Astrocyte of the hippocampus (primary cell): ENCODE measurements around the gene TSTD1.
"Not testable (repeated sequence)": the region's sequence is repeated elsewhere in the genome, so short reads cannot be mapped to it uniquely, and the experiment has no call there.

ENCODE experiments used
- DNase-seq: peaks from one replicate; pipeline ENCODE4 v3.0.0; 2011; ENCODE audit warnings: low read depth, low spot score

Gene TSTD1

DNA sequence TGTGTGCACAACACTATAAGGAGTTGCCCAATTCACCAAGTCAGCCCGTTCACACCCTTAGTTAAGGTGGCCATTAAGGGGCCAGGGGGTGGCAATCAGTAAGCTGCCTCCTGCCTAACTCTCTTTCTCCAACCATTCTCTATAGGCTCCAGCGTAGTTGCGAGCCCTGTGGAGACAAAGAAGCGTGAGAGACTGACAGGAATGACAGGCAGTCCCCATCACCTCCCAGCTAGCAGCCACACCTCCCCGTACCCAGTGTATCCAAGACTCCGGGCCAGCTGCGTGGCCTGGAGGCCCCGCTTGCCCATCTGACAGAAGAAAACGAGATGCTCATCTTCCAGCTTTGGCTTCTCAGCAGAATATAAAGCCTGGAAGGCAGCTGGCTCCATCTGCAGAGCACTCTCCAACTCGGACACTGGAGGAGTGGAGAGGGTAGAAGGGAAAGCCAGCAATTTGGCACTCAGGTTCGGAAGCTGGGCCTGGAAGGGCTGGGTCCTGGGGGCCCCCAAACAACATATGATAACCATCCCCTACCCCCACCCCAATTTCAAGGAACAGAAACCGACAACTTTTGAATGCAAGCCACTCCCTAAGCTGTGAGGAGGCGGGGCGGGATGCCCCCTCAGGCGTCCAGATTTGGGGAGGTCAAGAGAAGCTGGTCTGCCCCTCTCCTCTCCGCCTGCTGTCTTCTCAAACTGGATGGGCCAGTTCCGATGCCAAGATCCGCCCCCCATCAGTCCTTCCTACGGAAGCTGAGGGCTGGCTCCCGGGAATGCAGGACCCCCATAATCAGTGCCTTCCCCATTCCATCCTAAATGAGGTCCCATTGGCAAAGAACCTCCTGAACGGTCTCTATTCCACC is 872 bp downstream of the TSTD1 start:
- DNase-seq: no peak

GRCh38 chr1:161033751-161034150 is 5.0 kb downstream of the TSTD1 start:
- DNase-seq: no peak

GRCh38 chr1:161032409-161032808 is 6.4 kb downstream of the TSTD1 start:
- DNase-seq: no peak

DNA sequence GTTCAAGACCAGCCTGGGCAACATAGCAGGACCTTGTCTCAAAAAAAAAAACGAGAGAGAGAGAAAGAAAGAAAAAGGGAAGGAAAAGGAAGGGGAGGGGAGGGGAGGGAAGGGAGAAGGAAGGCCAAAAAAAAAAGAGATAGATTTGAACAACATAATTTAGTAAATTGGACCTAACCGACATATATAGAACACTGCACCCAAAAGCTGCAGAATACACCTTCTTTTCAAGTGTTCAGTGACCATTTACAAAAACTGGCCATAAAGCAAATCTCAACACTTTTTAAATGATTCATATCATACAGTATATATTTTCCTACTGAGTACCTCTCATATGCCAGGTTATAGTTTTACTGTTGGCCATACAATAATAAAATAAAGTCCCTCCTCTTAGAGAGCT is 6.9 kb downstream of the TSTD1 start:
- DNase-seq: no peak

- not testable (repeated sequence) for DNase-seq
Observed at GRCh38 chr1:161029466-161029865, 9.3 kb downstream of the TSTD1 start.

DNA sequence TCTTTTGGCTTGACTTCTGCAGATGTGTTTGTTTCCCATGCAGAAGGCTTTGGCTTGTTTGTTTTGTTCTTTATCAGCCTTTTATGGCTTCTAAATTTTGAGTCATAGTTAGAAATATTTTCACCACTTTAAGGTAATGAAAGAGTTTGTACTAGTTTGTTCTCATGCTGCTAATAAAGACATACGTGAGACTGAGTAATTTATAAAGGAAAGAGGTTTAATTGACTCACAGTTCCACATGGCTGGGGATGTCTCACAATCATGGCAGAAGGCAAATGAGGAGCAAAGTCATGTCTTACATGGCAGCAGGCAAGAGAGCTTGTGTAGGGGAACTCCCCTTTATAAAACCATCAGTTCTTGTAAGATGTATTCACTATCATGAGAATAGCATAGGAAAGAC is 11.8 kb downstream of the TSTD1 start:
- DNase-seq: not testable (repeated sequence)

GRCh38 chr1:161022432-161022831 is 16.3 kb downstream of the TSTD1 start:
- DNase-seq: not testable (repeated sequence)

DNA sequence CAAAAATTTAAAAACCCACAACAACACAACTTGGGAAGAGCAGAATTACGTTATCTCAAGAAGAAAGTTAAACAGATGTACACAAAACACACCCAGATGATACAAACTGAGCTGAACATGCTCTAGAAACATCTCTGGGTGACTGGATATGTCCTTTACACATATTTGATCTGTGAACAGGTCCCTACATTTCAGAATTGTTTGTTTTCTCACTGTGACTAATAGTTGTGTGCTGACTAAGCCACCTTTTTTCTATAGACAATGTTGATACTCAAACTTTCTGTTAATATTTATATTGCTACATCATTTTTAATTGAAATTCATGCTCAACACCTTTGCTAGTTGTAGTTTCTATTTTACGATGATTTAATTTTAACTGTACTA is 16.8 kb downstream of the TSTD1 start:
- DNase-seq: no peak

GRCh38 chr1:161021165-161021969 is 17.4 kb downstream of the TSTD1 start:
- peak; percentile 80 for DNase-seq

DNA sequence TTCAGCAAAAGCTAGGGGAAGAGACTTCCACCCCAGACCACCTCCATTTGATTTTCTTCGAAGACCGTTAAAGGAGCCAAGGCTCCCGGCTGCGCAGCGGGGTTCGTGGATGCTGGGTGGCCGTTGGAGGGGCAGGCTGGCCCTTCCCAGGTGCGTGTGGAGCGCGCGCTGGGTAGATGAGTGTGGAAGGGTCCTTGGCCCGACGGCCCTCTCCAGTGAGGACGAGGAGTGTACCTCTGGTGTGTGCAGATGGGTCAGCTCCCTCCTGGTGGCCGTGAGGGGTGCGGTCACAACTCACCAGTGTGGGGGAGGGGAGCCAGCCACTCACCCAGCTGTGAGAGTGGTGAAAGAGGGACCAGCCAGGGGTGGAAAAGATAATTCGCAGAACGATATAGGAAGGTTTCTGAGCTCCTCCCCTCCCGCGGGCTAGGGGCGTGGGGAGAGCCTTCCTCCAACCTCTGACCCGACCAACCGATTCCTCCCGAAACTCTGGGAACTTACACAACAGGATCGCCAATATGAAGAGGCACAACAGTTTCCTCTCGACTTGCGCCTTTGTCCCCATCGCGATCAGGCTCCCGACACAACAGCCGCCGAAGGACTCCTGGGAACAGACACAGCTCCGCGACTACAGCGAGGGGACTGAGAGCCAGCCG is 18.1 kb downstream of the TSTD1 start, which contains the start of gene F11R:
Gene F11R, minus strand, starts transcription at position 644 of the 656 bp plus-strand sequence. Its CDS starts 79 bp downstream, at position 565.
- DNase-seq: peak; percentile 46

- peak; percentile 41 for DNase-seq
Observed at GRCh38 chr1:161019751-161020495, 18.8 kb downstream of the TSTD1 start.

- DNase-seq: not testable (repeated sequence)
Observed at GRCh38 chr1:161019111-161019660, 19.6 kb downstream of the TSTD1 start.

DNA sequence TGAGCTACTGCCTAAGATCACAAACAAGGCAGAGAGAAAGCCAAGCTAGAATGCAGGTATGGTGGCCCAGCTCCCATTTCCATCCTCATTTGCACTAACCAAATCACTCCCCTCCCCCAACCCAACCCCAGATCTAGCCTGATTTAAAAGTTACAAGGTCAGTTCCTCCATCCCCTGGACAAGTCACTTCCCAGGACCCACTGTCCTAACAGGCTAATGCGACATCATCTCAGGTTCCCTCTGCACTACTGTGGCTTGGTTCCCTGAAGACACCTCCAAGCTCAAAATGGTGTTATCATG is 20.2 kb downstream of the TSTD1 start:
- no peak for DNase-seq

GRCh38 chr1:161017756-161018630 is 20.8 kb downstream of the TSTD1 start:
- DNase-seq: no peak

DNA sequence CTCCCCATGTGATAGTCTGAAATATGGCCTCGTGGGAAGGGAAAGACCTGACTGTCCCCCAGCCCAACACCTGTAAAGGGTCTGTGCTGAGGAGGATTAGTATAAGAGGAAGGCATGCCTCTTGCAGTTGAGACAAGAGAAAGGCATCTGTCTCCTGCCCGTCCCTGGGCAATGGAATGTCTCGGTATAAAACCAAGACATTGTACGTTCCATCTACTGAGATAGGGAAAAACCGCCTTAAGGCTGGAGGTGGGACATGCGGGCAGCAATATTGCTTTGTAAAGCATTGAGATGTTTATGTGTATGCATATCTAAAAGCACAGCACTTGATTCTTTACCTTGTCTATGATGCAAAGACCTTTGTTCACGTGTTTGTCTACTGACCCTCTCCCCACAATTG is 21.6 kb downstream of the TSTD1 start:
- not testable (repeated sequence) for DNase-seq

- not testable (repeated sequence) for DNase-seq
Observed at GRCh38 chr1:161016683-161017082, 22.1 kb downstream of the TSTD1 start.

- DNase-seq: no peak
Observed at GRCh38 chr1:161013488-161014230, 25.1 kb downstream of the TSTD1 start.

DNA sequence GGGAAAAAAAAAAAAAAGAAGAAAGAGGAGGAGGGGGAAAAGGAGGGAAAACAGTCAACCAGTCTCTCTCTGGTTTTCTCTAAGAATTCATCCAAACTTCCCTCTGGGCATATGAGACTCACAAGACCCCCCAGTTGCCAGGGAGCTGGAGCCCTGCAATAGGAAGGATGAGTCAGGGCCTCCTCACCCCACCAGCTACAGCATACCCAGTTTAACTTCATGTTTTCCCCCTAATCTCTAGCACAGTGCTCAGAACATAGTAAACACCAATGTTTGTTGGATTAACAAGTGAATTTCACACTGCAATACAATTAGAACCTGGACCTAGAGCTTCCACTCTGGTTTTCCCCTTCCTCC is 25.7 kb downstream of the TSTD1 start:
- no peak for DNase-seq

DNA sequence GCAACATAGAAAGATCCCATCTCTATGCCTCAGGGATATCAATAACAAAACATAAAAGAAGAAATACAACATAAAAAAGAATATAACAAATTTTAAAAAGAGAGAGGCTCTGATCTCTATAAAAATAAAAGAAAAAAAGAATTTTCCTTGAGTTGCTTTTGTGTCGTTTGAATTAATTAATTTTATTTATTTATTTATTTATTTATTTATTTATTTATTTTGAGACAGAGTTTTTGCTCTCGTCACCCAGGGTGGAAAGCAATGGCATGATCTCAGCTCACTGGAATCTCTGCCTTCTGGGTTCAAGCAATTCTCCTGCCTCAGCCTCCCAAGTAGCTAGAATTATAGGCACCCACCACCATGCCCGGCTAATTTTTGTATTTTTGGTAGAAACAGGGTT is 26.3 kb downstream of the TSTD1 start:
- no peak for DNase-seq
